HFFc6 (cell line): ENCODE measurements around the gene PRDM16. TPM values are rescaled to one million over a fixed set of nuclear protein-coding genes. Genes with fewer than 3 reads are reported as not detected.

Experiments used
- DNase-seq: peaks from one replicate; pipeline ENCODE4 v3.0.0-alpha.2; 2018
- H3K27ac Mint-ChIP-seq: 2 replicates; pipeline ENCODE4 v1.8.0; 2020; ENCODE audit warnings: mild to moderate bottlenecking, mixed read lengths
- H3K27me3 Mint-ChIP-seq: 2 replicates; pipeline ENCODE4 v1.8.0; 2021; ENCODE audit warnings: mild to moderate bottlenecking, moderate library complexity, mixed read lengths; ENCODE audit not compliant: insufficient read depth
- H3K36me3 Mint-ChIP-seq: 2 replicates; pipeline ENCODE4 v1.8.0; 2021; ENCODE audit warnings: low read depth, mixed read lengths
- H3K4me1 Mint-ChIP-seq: 2 replicates; pipeline ENCODE4 v1.8.0; 2020; ENCODE audit warnings: low read depth, mixed read lengths
- H3K4me3 Mint-ChIP-seq: 2 replicates; pipeline ENCODE4 v1.8.0; 2020; ENCODE audit warnings: mild to moderate bottlenecking, moderate library complexity, mixed read lengths
- H3K9me3 Mint-ChIP-seq: 2 replicates; pipeline ENCODE4 v1.8.0; 2020; ENCODE audit warnings: mild to moderate bottlenecking, mixed read lengths
- total RNA-seq, 6 experiments: library from RNA; stranded (reverse); fragmentation: NEBNext Ultra II Directional; extraction: Animal tissue kit (Norgen Biotek cat#: 25700); gene quantifications; 2 replicates in 1 of 6; 3 replicates in 5 of 6; pipeline ENCODE4 v1.2.3, GENCODE V29; 2021
- TF ChIP-seq, protein P1 (sequence below): fragments of 200-600 bp; sonication (generic); IDR thresholded peaks from 2 replicates; pipeline ENCODE4 v1.5.0; 2021; ENCODE audit warnings: antibody characterized with exemption, mild to moderate bottlenecking

PRDM16 gene
- total RNA-seq, 6 experiments from 2014 or later = not detected

DNA sequence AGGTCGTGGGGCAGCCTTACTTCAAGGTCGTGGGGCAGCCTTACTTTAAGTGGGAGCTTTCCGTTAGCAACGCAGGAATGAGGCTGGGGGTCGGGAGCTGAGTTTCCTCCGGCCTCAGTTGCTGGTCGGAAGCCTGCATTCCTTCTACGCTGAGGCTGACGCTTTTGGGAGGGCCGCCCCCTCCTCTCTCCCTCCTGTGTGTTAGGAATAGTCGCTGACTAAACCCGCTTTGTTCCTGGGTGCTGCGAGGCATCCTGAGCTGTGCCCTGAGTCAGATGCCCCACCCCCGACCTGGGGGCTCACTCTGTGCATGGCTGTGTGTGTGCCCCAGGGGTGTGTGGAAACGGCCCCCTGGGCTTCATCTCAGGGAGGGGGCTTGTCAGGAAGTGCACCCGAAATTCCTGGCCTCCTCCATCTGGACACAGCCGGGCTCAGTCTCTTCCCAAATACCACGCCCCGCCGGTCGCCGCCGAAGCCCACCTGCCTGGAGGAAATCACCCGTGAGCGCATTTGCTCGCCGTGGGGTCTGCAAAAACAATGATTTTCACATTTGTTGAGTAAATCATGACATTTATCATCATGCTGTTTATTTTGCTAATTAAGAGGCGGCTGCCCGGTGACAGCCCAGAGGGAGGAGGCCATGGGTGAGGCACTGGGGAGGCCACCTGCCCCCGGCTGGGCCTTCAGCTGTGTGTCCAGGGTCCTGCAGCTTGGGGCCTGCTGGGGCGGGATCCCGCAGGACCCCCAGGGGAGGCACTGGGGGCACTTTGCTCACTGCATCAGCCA, 121.4 kb downstream of the PRDM16 start:
- Mint-ChIP-seq H3K36me3 (0 out of 2 replicates have a peak, but pooled peaks cover 4% of the 10 kb centered on the region), H3K9me3 (peaks cover 41% of the 10 kb centered on the region; the same call in 1 of the 2 replicates), H3K4me3 (no peak overlapping the region), H3K4me1 (no peaks in the 10 kb centered on the region), H3K27me3 (peaks cover 3% of the 10 kb centered on the region), H3K27ac (no peak overlapping the region)
- TF ChIP-seq, protein P1, sequence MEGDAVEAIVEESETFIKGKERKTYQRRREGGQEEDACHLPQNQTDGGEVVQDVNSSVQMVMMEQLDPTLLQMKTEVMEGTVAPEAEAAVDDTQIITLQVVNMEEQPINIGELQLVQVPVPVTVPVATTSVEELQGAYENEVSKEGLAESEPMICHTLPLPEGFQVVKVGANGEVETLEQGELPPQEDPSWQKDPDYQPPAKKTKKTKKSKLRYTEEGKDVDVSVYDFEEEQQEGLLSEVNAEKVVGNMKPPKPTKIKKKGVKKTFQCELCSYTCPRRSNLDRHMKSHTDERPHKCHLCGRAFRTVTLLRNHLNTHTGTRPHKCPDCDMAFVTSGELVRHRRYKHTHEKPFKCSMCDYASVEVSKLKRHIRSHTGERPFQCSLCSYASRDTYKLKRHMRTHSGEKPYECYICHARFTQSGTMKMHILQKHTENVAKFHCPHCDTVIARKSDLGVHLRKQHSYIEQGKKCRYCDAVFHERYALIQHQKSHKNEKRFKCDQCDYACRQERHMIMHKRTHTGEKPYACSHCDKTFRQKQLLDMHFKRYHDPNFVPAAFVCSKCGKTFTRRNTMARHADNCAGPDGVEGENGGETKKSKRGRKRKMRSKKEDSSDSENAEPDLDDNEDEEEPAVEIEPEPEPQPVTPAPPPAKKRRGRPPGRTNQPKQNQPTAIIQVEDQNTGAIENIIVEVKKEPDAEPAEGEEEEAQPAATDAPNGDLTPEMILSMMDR = no peak
- no peak for DNase-seq

DNA sequence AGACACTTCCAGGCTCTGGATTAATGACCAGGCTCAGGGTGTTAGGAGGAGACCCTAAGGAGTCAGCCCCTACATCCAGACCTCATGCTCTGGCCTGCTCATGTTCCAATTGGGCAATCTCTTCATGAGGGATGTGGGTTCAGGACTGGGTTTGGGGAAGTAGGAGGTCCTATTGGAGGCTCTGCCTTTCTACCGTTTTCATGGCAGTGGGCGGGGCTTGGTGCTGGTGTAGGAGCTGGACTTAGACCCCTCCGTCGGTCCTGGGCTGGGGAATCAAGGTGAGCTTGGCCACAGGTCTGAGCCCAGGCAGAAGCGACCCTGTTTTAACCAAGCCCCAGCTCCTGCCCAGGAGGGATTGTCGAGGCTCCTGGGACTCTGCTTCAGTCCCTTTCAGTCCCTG, 123.4 kb downstream of the PRDM16 start:
- H3K27me3 Mint-ChIP-seq = peaks cover 3% of the 10 kb centered on the region

DNA sequence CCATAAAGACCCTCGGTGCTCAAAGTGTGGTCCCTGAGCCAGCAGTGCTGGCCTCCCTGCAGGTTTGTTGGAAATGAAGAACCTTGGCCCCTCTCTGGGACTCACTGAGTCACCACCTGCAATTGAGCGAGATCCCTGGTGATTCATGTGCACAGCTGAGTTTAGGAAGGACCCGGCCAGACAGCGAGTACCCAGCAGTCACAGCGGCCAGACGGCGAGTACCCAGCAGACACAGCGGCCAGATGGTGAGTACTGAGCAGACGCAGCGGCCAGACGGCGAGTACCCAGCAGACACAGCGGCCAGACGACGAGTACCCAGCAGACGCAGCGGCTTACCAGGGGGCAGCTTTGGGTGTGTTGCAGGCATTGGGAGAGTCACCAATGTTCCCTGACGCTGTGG, 123.8 kb downstream of the PRDM16 start:
- Mint-ChIP-seq H3K9me3 (peaks cover 29% of the 10 kb centered on the region; the same call in 1 of the 2 replicates), H3K27me3 (peaks cover 3% of the 10 kb centered on the region), H3K27ac (no peak overlapping the region), H3K4me3 (no peak overlapping the region), H3K4me1 (no peaks in the 10 kb centered on the region), H3K36me3 (0 out of 2 replicates have a peak, but pooled peaks cover 4% of the 10 kb centered on the region)
- TF ChIP-seq, protein P1 = no peak
- DNase-seq = no peak

More for the DNA sequence above, 123.4 kb downstream of the PRDM16 start:
- no peak overlapping the region for H3K4me3 Mint-ChIP-seq
- no peaks in the 10 kb centered on the region for H3K4me1 Mint-ChIP-seq
- TF ChIP-seq, protein P1 = no peak
- no peak for DNase-seq
- H3K9me3 Mint-ChIP-seq = peaks cover 33% of the 10 kb centered on the region; the same call in 1 of the 2 replicates
- 0 out of 2 replicates have a peak, but pooled peaks cover 4% of the 10 kb centered on the region for H3K36me3 Mint-ChIP-seq
- H3K27ac Mint-ChIP-seq = no peak overlapping the region

DNA sequence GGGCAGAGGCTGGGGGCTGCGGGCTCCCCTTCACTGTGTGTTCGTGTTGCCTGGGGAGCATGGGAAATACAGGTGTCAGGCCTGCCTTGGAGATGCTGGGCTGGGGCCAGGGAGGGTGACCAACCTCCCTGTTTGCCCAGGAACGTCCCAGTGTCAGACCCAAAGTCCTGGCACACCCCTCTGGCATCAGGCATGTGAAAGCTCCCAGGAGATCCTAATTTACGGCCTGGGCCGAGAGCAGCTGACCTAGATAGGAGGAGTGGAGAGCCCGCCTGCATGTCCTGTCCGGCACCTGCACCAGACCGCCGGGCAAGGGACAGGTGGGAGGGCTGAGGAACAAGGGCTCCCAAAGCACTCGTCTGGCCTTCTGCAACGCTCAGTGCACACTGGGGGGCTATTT, 124.8 kb downstream of the PRDM16 start:
- Mint-ChIP-seq H3K27me3 (peaks cover 3% of the 10 kb centered on the region), H3K4me3 (no peak overlapping the region), H3K4me1 (no peaks in the 10 kb centered on the region), H3K36me3 (0 out of 2 replicates have a peak, but pooled peaks cover 4% of the 10 kb centered on the region), H3K27ac (no peak overlapping the region), H3K9me3 (peaks cover 24% of the 10 kb centered on the region; the same call in 1 of the 2 replicates)
- TF ChIP-seq, protein P1 = no peak
- DNase-seq = no peak

DNA sequence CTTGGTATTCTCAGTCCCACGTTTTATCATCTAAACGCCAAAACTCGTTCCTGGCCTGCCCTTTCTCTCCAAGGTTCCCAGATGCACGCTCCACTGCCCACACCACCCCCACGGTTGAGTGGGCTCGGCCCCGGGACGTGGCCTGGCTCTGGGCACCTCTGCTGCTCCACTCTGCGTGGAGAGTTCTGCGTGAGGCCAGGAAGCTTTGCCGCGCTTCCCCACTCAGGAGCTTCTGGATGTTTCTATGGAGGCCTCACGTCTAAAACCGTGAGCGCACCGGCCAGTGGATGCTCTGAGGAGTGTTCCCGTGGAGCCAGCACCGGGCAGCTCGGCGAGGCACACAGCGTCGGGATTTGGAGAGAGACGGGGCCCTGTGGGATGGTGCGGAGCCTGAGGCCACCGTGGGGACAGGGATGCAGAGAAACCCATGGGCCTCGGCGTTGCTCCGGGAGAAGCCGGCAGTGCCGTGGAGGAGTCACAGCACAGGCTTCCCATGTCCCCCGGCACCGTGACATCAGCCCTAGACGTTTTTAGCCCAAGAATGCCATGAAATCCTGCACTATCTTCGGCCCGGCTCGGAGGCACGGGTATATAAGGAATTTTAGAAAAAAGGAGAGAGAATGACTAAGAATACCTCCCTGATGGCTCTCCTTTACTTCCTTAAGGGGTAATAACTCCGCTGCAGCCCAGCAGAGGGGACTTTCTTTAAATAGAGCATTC, 125.9 kb downstream of the PRDM16 start:
- Mint-ChIP-seq H3K27ac (no peak overlapping the region), H3K36me3 (0 out of 2 replicates have a peak, but pooled peaks cover 4% of the 10 kb centered on the region), H3K9me3 (peaks cover 19% of the 10 kb centered on the region; the same call in 1 of the 2 replicates), H3K4me3 (no peak overlapping the region), H3K4me1 (no peaks in the 10 kb centered on the region), H3K27me3 (peaks cover 2% of the 10 kb centered on the region)
- no peak for DNase-seq
- TF ChIP-seq, protein P1 = no peak
